ENCODE data around the gene CNIH3. TPM values are rescaled to one million over a fixed set of nuclear protein-coding genes. Genes with fewer than 3 reads are reported as not detected.

CNIH3 gene
- total and polyA plus RNA-seq, 10 of the 15 experiments (the other 5 are each of a cell fraction or from before 2014, with no cell fraction given), result 0.77 to 5.8 (median 1.8) TPM

GRCh38 chr1:224755586-224755985 lies 139.5 kb downstream of the CNIH3 start (continued):
- TF ChIP-seq SKIL (IDR thresholded peaks at IDR 0.05; ENCODE audit: low read depth, poor library complexity, severe bottlenecking), result no peak
- no peak for TF ChIP-seq ZNF24 (IDR thresholded peaks at IDR 0.05)
- TF ChIP-seq SMC3 (IDR thresholded peaks at IDR 0.05; ENCODE audit: borderline replicate concordance, low read length), result no peak
- TF ChIP-seq NKRF (conservative IDR thresholded peaks at IDR 0.05), result no peak
- TF ChIP-seq PAX5 (IDR thresholded peaks at IDR 0.05; ENCODE audit: borderline replicate concordance, low read depth, low read length), result no peak

- no peak overlapping the region for H3K27ac ChIP-seq (ENCODE audit: control insufficient read depth, insufficient read depth)
- FAIRE-seq, result no peak
- ChIA-PET CTCF (interaction anchor here (0.8 to 1.5 kb wide), 3 partner anchors 16 to 18 kb away, joined by 3 to 4 read pairs (median 3); no protein-coding TSS in a partner anchor), POLR2A (interaction anchor here (0.6 to 0.8 kb wide), 6 partner anchors 11 to 81 kb away, joined by 3 to 7 read pairs (median 3); no protein-coding TSS in a partner anchor), SMC1A (ENCODE audit: uncharacterized antibody, unreplicated experiment) (interaction anchor here (0.7 to 2.3 kb wide), 5 partner anchors 11 to 245 kb away, joined by 3 to 16 read pairs (median 3); no protein-coding TSS in a partner anchor), RAD21 (ENCODE audit: unreplicated experiment) (no interaction called here)
- no peak overlapping the region for H3K4me3 ChIP-seq
- H2AFZ ChIP-seq (ENCODE audit: control insufficient read depth, low read depth, low read length), result no peak overlapping the region
- H3K79me2 ChIP-seq (ENCODE audit: control insufficient read depth, insufficient read depth, low read length), result no peaks in the 10 kb centered on the region
- H3K9me3 ChIP-seq (replicated peaks; ENCODE audit: control insufficient read depth, insufficient read depth, low read length), result peaks cover 2% of the 10 kb centered on the region; the same call in 2 of the 3 replicates
- no peaks in the 10 kb centered on the region for H3K27me3 ChIP-seq (replicated peaks in 1 of 2; ENCODE audit: control insufficient read depth in 2 of 2, insufficient read depth in 2 of 2, low read length in 1 of 2)
- no TSS peak for BruUV-seq (replicated peaks)
- no peak overlapping the region for H3K9ac ChIP-seq (ENCODE audit: control insufficient read depth, insufficient read depth, low read length)
- no peak overlapping the region for H3K4me2 ChIP-seq (ENCODE audit: control insufficient read depth, insufficient read depth)
- TF ChIP-seq MAX (IDR thresholded peaks at IDR 0.05; ENCODE audit: low read depth, low read length), result no peak
- TF ChIP-seq SP1 (IDR thresholded peaks at IDR 0.05; ENCODE audit: low read depth, low read length), result no peak
- no peak for TF ChIP-seq SRF (IDR thresholded peaks at IDR 0.05; ENCODE audit: low read depth in 2 of 2, low read length in 2 of 2)
- TF ChIP-seq RELA (IDR thresholded peaks at IDR 0.05; ENCODE audit: borderline replicate concordance, partially characterized antibody), result no peak
- TF ChIP-seq TCF3 (IDR thresholded peaks at IDR 0.05; ENCODE audit: borderline replicate concordance, insufficient read depth, low read depth, low read length), result no peak
- TF ChIP-seq CHD4 (IDR thresholded peaks at IDR 0.05), result no peak
- TF ChIP-seq USF1 (IDR thresholded peaks at IDR 0.05; ENCODE audit: borderline replicate concordance, extremely low read length, insufficient read depth, low read depth, low read length), result no peak
- no peak for TF ChIP-seq NR2F1 (conservative IDR thresholded peaks at IDR 0.05)
- TF ChIP-seq EGR1 (IDR thresholded peaks at IDR 0.05; ENCODE audit: borderline replicate concordance in 1 of 2, low read depth in 2 of 2, low read length in 2 of 2), result no peak
- no peak for TF ChIP-seq IKZF2 (IDR thresholded peaks at IDR 0.05)
- TF ChIP-seq POU2F2 (IDR thresholded peaks at IDR 0.05; ENCODE audit: borderline replicate concordance, low read depth, low read length), result no peak
- TF ChIP-seq CHD2 (IDR thresholded peaks at IDR 0.05; ENCODE audit: borderline replicate concordance, low read depth, low read length), result no peak
- TF ChIP-seq NFYB (IDR thresholded peaks at IDR 0.05; ENCODE audit: insufficient read depth, low read depth, low read length), result no peak
- no peak for TF ChIP-seq RBBP5 (conservative IDR thresholded peaks at IDR 0.05)
- H3K4me1 ChIP-seq (ENCODE audit: control insufficient read depth, insufficient read depth, low read length), result peaks cover 11% of the 10 kb centered on the region
- no peaks in the 10 kb centered on the region for H4K20me1 ChIP-seq (ENCODE audit: control insufficient read depth, insufficient read depth)
- intact Hi-C loops (cut with micrococcal nuclease; ENCODE audit: unreplicated experiment), result no loop called here
- in situ Hi-C loops (cut with MboI), result no loop called here
- H3K36me3 ChIP-seq (ENCODE audit: control insufficient read depth in 2 of 2, insufficient read depth in 2 of 2, low read length in 1 of 2), result no peaks in the 10 kb centered on the region
- 92% methylated on average over 5 of the region's 5 CpGs for WGBS (ENCODE audit: insufficient coverage, insufficient replicate concordance, low lambda C conversion rate, missing lambda C conversion rate)
- no peak for ATAC-seq
- no peak for DNase-seq (ENCODE audit: low read depth, low spot score)
These were observed 141.4 kb downstream of the CNIH3 start for GRCh38 chr1:224757508-224757907.

All from GM12878 (cell line).